Activated naive CD4-positive, alpha-beta T cell treated with anti-CD3 and anti-CD28 coated beads, Interleukin-2, amount 10 ng/mL, durations not matched to agents 7 days and 5 days (primary cell): Measurements from ENCODE around the gene WDR37.
A peak's percentile ranks its signal among the peaks of the same experiment; 100 is the strongest.
"Not testable (repeated sequence)": the region's sequence is repeated elsewhere in the genome, so short reads cannot be mapped to it uniquely, and the experiment has no call there.

Experiments
- CTCF ChIA-PET: fragments of 350-600 bp; sonication (Branson Sonifier 250); formaldehyde crosslinking; loops from one replicate; lab custom pipeline; 2021; ENCODE audit warnings: antibody characterized with exemption; lab: Charles Lee
- DNase-seq: peaks from one replicate; pipeline ENCODE4 v3.0.0-alpha.2; 2020
- H3K27ac Mint-ChIP-seq: one replicate; pipeline ENCODE4 v1.8.0; 2021; ENCODE audit warnings: mild to moderate bottlenecking, moderate library complexity, mixed read lengths
- H3K27me3 Mint-ChIP-seq: one replicate; pipeline ENCODE4 v1.8.0; 2021; ENCODE audit warnings: mild to moderate bottlenecking, mixed read lengths
- H3K36me3 Mint-ChIP-seq: one replicate; pipeline ENCODE4 v1.8.0; 2021; ENCODE audit warnings: mixed read lengths
- H3K4me1 Mint-ChIP-seq: one replicate; pipeline ENCODE4 v1.8.0; 2021; ENCODE audit warnings: mixed read lengths
- H3K4me3 Mint-ChIP-seq: one replicate; pipeline ENCODE4 v1.8.0; 2021; ENCODE audit warnings: mild to moderate bottlenecking, moderate library complexity, mixed read lengths
- H3K9me3 Mint-ChIP-seq: one replicate; pipeline ENCODE4 v1.8.0; 2021; ENCODE audit warnings: mixed read lengths

WDR37 gene

GRCh38 chr10:1048349-1048731 is 7.8 kb upstream of the WDR37 start:
- no peaks in the 10 kb centered on the region for H3K9me3 Mint-ChIP-seq
- CTCF ChIA-PET, result interaction anchor here (1.0 kb wide), 1 partner anchor 26 kb away, joined by 4 read pairs; no protein-coding TSS in a partner anchor
- peaks cover 58% of the 10 kb centered on the region for H3K36me3 Mint-ChIP-seq
- peak overlapping the region; percentile 97 for H3K27ac Mint-ChIP-seq
- DNase-seq, result peak; percentile 75
- peak overlapping the region; percentile 97 for H3K4me3 Mint-ChIP-seq
- H3K4me1 Mint-ChIP-seq, result peaks cover 70% of the 10 kb centered on the region
- H3K27me3 Mint-ChIP-seq, result peaks cover 4% of the 10 kb centered on the region

GRCh38 chr10:1048732-1049424 is 7.3 kb upstream of the WDR37 start, which contains the start of gene IDI1:
IDI1 (minus strand) TSS chr10:1049119; CDS start chr10:1049003, 116 bp downstream.
- H3K9me3 Mint-ChIP-seq, result no peaks in the 10 kb centered on the region
- peaks cover 58% of the 10 kb centered on the region for H3K36me3 Mint-ChIP-seq
- CTCF ChIA-PET, result no interaction called here
- peaks cover 70% of the 10 kb centered on the region for H3K4me1 Mint-ChIP-seq
- peaks cover 4% of the 10 kb centered on the region for H3K27me3 Mint-ChIP-seq
- DNase-seq, result peak; percentile 98
- peak within 1 kb of the TSS; percentile 97 for H3K27ac Mint-ChIP-seq
- H3K4me3 Mint-ChIP-seq, result peak within 1 kb of the TSS; percentile 97

DNA sequence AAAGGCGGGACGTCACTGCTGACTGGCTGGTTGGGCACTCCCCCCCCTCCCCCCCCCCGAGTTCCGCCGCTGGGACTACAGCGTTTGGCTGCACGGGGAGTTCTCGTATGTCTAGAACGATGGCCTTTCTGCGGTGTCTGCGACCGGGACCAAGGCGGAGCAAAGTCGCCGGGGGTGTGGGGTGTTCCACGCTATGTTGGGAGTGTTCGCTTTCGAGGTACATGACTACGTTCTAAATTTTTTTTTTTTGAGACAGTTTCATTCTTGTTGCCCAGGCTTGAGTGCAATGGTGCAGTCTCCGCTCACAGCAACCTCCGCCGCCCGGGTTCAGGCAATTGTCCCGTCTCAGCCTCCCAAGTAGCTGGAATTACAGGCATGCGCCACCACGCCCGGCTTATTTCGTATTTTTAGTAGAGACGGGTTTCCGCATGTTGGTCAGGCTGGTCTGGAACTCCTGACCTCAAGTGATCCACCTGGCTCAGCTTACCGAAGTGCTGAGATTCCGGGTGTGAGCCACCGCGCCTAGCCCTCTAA is 6.7 kb upstream of the WDR37 start:
- Mint-ChIP-seq H3K4me1 (peaks cover 70% of the 10 kb centered on the region), H3K36me3 (peaks cover 56% of the 10 kb centered on the region), H3K4me3 (peak overlapping the region; percentile 97), H3K27ac (peak overlapping the region; percentile 97), H3K9me3 (no peaks in the 10 kb centered on the region), H3K27me3 (peaks cover 4% of the 10 kb centered on the region)
- no peak for DNase-seq
- CTCF ChIA-PET, result no interaction called here

- Mint-ChIP-seq H3K27ac (peak overlapping the region; percentile 97), H3K4me3 (peak overlapping the region; percentile 97), H3K9me3 (no peaks in the 10 kb centered on the region), H3K36me3 (peaks cover 54% of the 10 kb centered on the region), H3K4me1 (peaks cover 70% of the 10 kb centered on the region), H3K27me3 (peaks cover 4% of the 10 kb centered on the region)
- DNase-seq, result peak; percentile 46
- CTCF ChIA-PET, result no interaction called here
These were observed 6.0 kb upstream of the WDR37 start for GRCh38 chr10:1050145-1050544.

GRCh38 chr10:1050554-1050953 is 5.6 kb upstream of the WDR37 start:
- Mint-ChIP-seq H3K36me3 (peaks cover 50% of the 10 kb centered on the region), H3K4me1 (peaks cover 68% of the 10 kb centered on the region), H3K27ac (peak overlapping the region; percentile 97), H3K9me3 (no peaks in the 10 kb centered on the region), H3K27me3 (peaks cover 4% of the 10 kb centered on the region), H3K4me3 (peak overlapping the region; percentile 97)
- DNase-seq, result peak; percentile 72
- CTCF ChIA-PET, result no interaction called here

DNA sequence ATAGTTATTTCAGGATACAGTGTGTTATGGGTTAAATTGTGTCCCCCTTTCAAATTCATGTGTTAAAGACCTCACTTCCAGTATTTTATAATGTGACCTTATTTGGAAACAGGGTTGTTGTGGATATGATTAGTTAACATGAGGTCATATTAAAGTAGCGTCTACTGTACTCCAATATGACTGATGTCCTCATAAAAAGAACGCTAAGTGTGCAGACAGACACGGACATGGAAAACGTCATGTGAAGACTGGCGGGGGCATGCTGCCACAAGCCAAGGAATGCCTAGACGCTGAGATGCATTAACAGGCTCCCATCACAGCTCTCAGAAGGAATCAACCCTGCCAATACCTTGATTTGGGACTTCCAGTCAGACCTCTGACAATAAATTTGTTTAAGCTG is 1.5 kb upstream of the WDR37 start:
- Mint-ChIP-seq H3K27me3 (no peaks in the 10 kb centered on the region), H3K4me3 (peak overlapping the region; percentile 95), H3K4me1 (peaks cover 83% of the 10 kb centered on the region), H3K36me3 (peaks cover 61% of the 10 kb centered on the region), H3K27ac (peak overlapping the region; percentile 78), H3K9me3 (no peaks in the 10 kb centered on the region)
- DNase-seq, result no peak
- CTCF ChIA-PET, result no interaction called here

DNA sequence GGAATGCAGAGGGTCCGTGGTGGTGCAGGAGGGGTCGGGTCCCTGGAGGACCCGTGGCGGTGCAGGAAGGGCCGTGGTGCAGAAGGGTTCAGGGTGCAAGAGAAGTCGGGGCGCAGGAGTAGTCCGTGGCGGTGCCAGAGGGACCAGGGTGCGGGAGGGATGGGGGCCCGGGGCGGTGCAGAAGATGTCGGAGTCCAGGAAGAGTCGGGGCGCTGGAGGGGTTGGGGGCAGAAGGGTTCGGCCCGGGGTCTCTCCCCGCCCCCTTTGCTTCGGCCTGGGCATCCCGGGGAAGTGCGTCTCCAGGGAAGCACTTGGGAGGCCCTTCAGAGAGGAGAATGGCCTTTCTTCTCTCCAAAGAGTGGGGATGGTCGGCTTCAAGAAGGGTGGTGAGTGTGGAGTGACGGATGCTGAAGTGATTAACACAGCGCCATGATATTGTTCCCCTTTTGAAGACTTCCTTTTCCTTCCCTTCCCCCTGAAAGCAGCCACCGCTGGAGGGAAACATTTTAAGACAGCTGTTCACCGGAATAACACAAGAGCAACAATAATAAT is 997 bp downstream of the WDR37 start:
- CTCF ChIA-PET, result interaction anchor here (0.9 to 1.0 kb wide), 2 partner anchors 17 to 23 kb away, joined by 3 read pairs; no protein-coding TSS in a partner anchor
- Mint-ChIP-seq H3K4me3 (peak overlapping the region; percentile 96), H3K27me3 (no peaks in the 10 kb centered on the region), H3K36me3 (peaks cover 66% of the 10 kb centered on the region), H3K27ac (peak overlapping the region; percentile 91), H3K9me3 (no peaks in the 10 kb centered on the region), H3K4me1 (peaks cover 88% of the 10 kb centered on the region)
- no peak for DNase-seq

DNA sequence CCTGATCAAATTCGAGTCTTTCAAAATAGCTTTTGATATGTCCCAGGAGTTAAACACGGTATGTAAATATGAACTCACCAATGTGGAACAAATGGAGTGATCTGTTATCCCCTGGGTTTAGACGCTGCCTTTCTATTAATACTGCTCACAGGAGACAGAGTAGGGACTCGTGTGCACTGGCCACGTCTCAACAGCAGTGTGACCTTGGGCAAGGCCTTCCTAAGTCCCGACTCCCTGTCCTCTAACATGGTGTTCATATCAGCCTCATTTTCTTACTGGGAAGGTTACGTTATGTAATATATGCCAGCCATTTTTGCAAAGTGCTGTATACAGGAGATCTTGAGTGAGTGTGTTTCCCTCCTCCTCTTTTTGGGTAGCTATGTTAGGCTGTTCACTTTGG is 1.8 kb downstream of the WDR37 start:
- H3K4me1 Mint-ChIP-seq, result peaks cover 88% of the 10 kb centered on the region
- CTCF ChIA-PET, result interaction anchor here (0.9 to 1.0 kb wide), 2 partner anchors 17 to 22 kb away, joined by 3 read pairs; no protein-coding TSS in a partner anchor
- DNase-seq, result no peak
- peaks cover 59% of the 10 kb centered on the region for H3K36me3 Mint-ChIP-seq
- no peaks in the 10 kb centered on the region for H3K9me3 Mint-ChIP-seq
- no peaks in the 10 kb centered on the region for H3K27me3 Mint-ChIP-seq
- H3K4me3 Mint-ChIP-seq, result peak overlapping the region; percentile 96
- peak overlapping the region; percentile 91 for H3K27ac Mint-ChIP-seq

- no peaks in the 10 kb centered on the region for H3K27me3 Mint-ChIP-seq
- H3K4me3 Mint-ChIP-seq, result no peak overlapping the region
- peaks cover 54% of the 10 kb centered on the region for H3K36me3 Mint-ChIP-seq
- peak overlapping the region; percentile 46 for H3K27ac Mint-ChIP-seq
- no peaks in the 10 kb centered on the region for H3K9me3 Mint-ChIP-seq
- peaks cover 87% of the 10 kb centered on the region for H3K4me1 Mint-ChIP-seq
- CTCF ChIA-PET, result no interaction called here
- no peak for DNase-seq
These were observed 3.7 kb downstream of the WDR37 start for GRCh38 chr10:1059902-1060301.

- Mint-ChIP-seq H3K27me3 (no peaks in the 10 kb centered on the region), H3K4me3 (peak overlapping the region; percentile 44), H3K36me3 (peaks cover 56% of the 10 kb centered on the region), H3K9me3 (no peaks in the 10 kb centered on the region), H3K27ac (peak overlapping the region; percentile 79), H3K4me1 (peaks cover 80% of the 10 kb centered on the region)
- DNase-seq, result no peak
- CTCF ChIA-PET, result interaction anchor here (0.5 to 1.5 kb wide), 2 partner anchors 8 to 9 kb away, joined by 3 to 4 read pairs; no protein-coding TSS in a partner anchor
These were observed 6.0 kb downstream of the WDR37 start for GRCh38 chr10:1061930-1062774.

DNA sequence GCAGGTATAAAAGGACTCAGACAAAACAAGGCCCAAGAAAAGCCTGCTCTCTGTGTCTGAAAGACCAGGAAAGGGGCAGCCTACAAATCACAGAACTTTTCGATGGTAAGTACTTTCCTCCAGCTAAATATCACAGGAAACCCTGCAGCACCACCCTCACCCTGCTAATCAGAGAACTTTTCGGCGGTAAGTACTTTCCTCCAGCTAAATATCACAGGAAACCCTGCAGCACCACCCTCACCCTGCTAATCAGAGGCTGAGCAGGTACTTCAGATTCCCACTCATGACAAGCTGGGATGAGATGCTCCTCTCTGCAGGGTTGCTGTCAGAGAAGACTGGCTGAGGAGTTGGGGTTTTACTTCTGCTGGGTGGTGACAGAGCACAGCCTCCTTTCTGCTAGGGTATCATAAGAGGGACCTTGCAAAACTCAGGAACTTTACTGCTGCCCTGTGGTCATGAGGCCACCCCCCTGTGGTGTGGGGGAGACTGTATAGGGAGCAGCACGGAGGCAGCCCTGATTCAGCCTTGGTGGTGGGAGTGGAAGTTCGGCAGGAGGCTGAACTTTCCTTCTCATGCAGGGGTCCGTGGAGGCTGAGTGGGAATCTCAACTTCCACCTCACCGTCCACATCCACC is 7.2 kb downstream of the WDR37 start:
- peaks cover 49% of the 10 kb centered on the region for H3K36me3 Mint-ChIP-seq
- H3K27me3 Mint-ChIP-seq, result no peaks in the 10 kb centered on the region
- peak overlapping the region; percentile 44 for H3K4me3 Mint-ChIP-seq
- CTCF ChIA-PET, result no interaction called here
- DNase-seq, result peak; percentile 45
- H3K4me1 Mint-ChIP-seq, result peaks cover 73% of the 10 kb centered on the region
- peak overlapping the region; percentile 79 for H3K27ac Mint-ChIP-seq
- H3K9me3 Mint-ChIP-seq, result no peaks in the 10 kb centered on the region

DNA sequence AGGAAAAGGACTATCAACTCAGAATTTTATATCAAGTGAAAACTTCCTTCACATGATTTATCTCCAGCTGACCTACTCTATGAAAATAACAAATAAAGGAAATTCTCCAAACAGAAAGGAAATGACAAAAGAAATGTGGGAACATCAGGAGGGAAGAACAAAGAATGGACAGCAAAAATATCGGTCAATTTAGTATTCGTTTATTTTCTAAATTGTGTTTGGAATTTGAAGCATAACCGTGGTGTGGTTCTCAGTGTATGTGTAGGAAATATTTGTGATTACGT is 8.7 kb downstream of the WDR37 start:
- peaks cover 40% of the 10 kb centered on the region for H3K36me3 Mint-ChIP-seq
- H3K4me3 Mint-ChIP-seq, result no peak overlapping the region
- DNase-seq, result no peak
- no peaks in the 10 kb centered on the region for H3K27me3 Mint-ChIP-seq
- CTCF ChIA-PET, result no interaction called here
- peaks cover 70% of the 10 kb centered on the region for H3K4me1 Mint-ChIP-seq
- no peaks in the 10 kb centered on the region for H3K9me3 Mint-ChIP-seq
- H3K27ac Mint-ChIP-seq, result peak overlapping the region; percentile 33

GRCh38 chr10:1066734-1067133 is 10.5 kb downstream of the WDR37 start:
- H3K27ac Mint-ChIP-seq, DNase-seq, H3K9me3 Mint-ChIP-seq, H3K4me3 Mint-ChIP-seq, CTCF ChIA-PET, H3K27me3 Mint-ChIP-seq: not testable (repeated sequence)
- Mint-ChIP-seq H3K36me3 (peaks cover 31% of the 10 kb centered on the region), H3K4me1 (peaks cover 54% of the 10 kb centered on the region)
